Neural cell (in vitro differentiated cells): Measurements from ENCODE around the gene PRDX5.

Experiments used
- EZH2 ChIP-seq: fragments of 200-600, 300-800 bp; shearing (Covaris generic), sonication (generic); IDR thresholded peaks from 2 replicates; pipeline ENCODE4 v1.6.1; 2014; ENCODE audit warnings: antibody characterized with exemption, low read length, borderline replicate concordance, mild to moderate bottlenecking; ENCODE audit not compliant: insufficient read depth, poor library complexity, severe bottlenecking
- MXI1 ChIP-seq: fragments of 450-650 bp; conservative IDR thresholded peaks from 2 replicates; pipeline ENCODE4 v1.6.1; 2014; ENCODE audit warnings: antibody characterized with exemption, mild to moderate bottlenecking; ENCODE audit not compliant: poor library complexity, severe bottlenecking
- RAD21 ChIP-seq: fragments of 450-650 bp; conservative IDR thresholded peaks from 2 replicates; pipeline ENCODE4 v1.6.1; 2014; ENCODE audit warnings: antibody characterized with exemption, mild to moderate bottlenecking, moderate library complexity

GRCh38 chr11:64340671-64341335 is 22.9 kb downstream of the PRDX5 start:
- no peak for TF ChIP-seq RAD21
- TF ChIP-seq EZH2, result no peak
- TF ChIP-seq MXI1, result no peak
